CD8-positive, alpha-beta memory T cell (primary cell): Measurements from ENCODE around the gene COQ10A. TPM values are rescaled to one million over a fixed set of nuclear protein-coding genes. Genes with fewer than 3 reads are reported as not detected.

Experiments
- CTCF ChIA-PET: fragments of 350-600 bp; sonication (Branson Sonifier 250); formaldehyde crosslinking; loops from one replicate; lab custom pipeline; 2021; ENCODE audit warnings: antibody characterized with exemption; lab: Charles Lee
- POLR2A ChIA-PET: fragments of 350-600 bp; sonication (Branson Sonifier 250); formaldehyde crosslinking; loops from one replicate; lab custom pipeline; 2021; ENCODE audit warnings: antibody characterized with exemption; lab: Charles Lee
- DNase-seq, 5 donors: peaks; one replicate each; pipeline versions ENCODE4 v3.0.0 to v3.0.0-alpha.2; 2020 to 2022; ENCODE audit warnings: mixed read lengths in 1 of 5
- H3K27ac ChIP-seq: one replicate; pipeline ENCODE4 v1.7.0; 2013; ENCODE audit warnings: low read depth, mild to moderate bottlenecking, low read length, moderate library complexity
- H3K27me3 ChIP-seq: 2 replicates; pipeline ENCODE4 v1.7.0; 2013; ENCODE audit warnings: low read length, mild to moderate bottlenecking; ENCODE audit not compliant: insufficient read depth, poor library complexity, severe bottlenecking
- H3K36me3 ChIP-seq: 2 replicates; pipeline ENCODE4 v1.7.0; 2013; ENCODE audit warnings: mild to moderate bottlenecking, low read length, moderate library complexity; ENCODE audit not compliant: insufficient read depth
- H3K4me1 ChIP-seq: 2 replicates; pipeline ENCODE4 v1.7.0; 2013; ENCODE audit warnings: mild to moderate bottlenecking, low read length, moderate library complexity; ENCODE audit not compliant: insufficient read depth
- H3K4me3 ChIP-seq: 2 replicates; pipeline ENCODE4 v1.7.0; 2013; ENCODE audit warnings: mild to moderate bottlenecking, low read length
- H3K9me3 ChIP-seq: 2 replicates; pipeline ENCODE4 v1.7.0; 2013; ENCODE audit warnings: mild to moderate bottlenecking, low read length
- H3K27ac Mint-ChIP-seq, 8 donors: one replicate each; pipeline ENCODE4 v1.8.0; 2020 to 2021; ENCODE audit warnings: mixed read lengths in 8 of 8, mild to moderate bottlenecking in 6 of 8, inconsistent platforms in 3 of 8, moderate library complexity in 3 of 8
- H3K27me3 Mint-ChIP-seq, 2 donors: one replicate each; pipeline ENCODE4 v1.8.0; 2020 to 2021; ENCODE audit warnings: mixed read lengths in 2 of 2, mild to moderate bottlenecking in 1 of 2, moderate library complexity in 1 of 2
- H3K36me3 Mint-ChIP-seq, 3 donors: one replicate each; pipeline ENCODE4 v1.8.0; 2020 to 2021; ENCODE audit warnings: mixed read lengths in 3 of 3, inconsistent platforms in 1 of 3, mild to moderate bottlenecking in 1 of 3
- H3K4me1 Mint-ChIP-seq, 3 donors: one replicate each; pipeline ENCODE4 v1.8.0; 2020 to 2021; ENCODE audit warnings: mixed read lengths in 3 of 3, inconsistent platforms in 1 of 3, mild to moderate bottlenecking in 1 of 3
- H3K4me3 Mint-ChIP-seq, 7 donors: one replicate each; pipeline ENCODE4 v1.8.0; 2020 to 2021; ENCODE audit warnings: mixed read lengths in 7 of 7, mild to moderate bottlenecking in 6 of 7, moderate library complexity in 4 of 7, inconsistent platforms in 2 of 7
- H3K9me3 Mint-ChIP-seq, 5 donors: one replicate each; pipeline ENCODE4 v1.8.0; 2020 to 2022; ENCODE audit warnings: mixed read lengths in 5 of 5, mild to moderate bottlenecking in 3 of 5, moderate library complexity in 2 of 5, inconsistent platforms in 1 of 5
- polyA plus RNA-seq: library from polyadenylated mRNA; unstranded; fragments of 300-500 nt; fragmentation: Illumina TruSeq; gene quantifications from one replicate; pipeline ENCODE4 v1.2.3, GENCODE V29; 2021
- total RNA-seq, 2 experiments: library from RNA; stranded (reverse); gene quantifications; one replicate each; pipeline ENCODE4 v1.2.3, GENCODE V29; 2021

COQ10A gene
- total and polyA plus RNA-seq, 3 experiments from 2014 or later = 14.2 to 14.4 (median 14.3) TPM

DNA sequence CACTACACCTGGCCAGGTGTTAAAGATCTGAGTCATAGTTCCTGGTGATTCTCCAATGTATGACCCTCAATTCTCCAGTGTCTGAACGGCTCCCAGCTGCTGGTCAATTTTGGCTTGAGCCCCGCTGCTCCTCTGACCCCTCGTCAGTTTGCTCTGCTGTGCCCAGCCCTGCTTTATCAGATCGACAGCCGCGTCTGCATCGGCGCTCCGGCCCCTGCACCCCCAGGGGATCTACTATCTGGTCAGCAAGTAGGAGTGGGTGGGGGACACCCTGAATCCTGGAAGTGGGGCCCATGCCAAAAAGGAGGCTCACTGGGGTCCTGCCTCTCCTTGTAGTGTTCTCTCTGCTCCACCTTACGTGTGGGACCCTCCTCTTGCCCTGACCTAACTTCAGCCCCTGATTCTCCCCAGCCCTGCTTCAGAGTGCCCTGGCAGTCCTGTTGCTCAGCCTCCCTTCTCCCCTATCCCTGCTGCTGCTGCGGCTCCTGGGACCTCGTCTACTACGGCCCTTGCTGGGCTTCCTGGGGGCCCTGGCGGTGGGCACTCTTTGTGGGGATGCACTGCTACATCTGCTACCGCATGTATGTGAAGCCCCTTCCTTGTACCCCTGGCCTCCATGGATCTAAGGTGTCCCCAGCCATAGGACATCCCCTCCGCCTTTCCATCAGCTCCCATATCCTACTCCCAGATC is 31.9 kb upstream of the COQ10A start:
- no peak overlapping the region for H3K4me3 ChIP-seq
- POLR2A ChIA-PET = interaction anchor here (1.1 kb wide), 1 partner anchor 22 kb away, joined by 3 read pairs; no protein-coding TSS in a partner anchor
- DNase-seq = no peak
- no peaks in the 10 kb centered on the region for H3K27me3 ChIP-seq
- Mint-ChIP-seq H3K36me3 (peaks cover 0 to 18% (median 0%) of the 10 kb centered on the region in 3 donors), H3K4me1 (no peaks in the 10 kb centered on the region), H3K9me3 (no peaks in the 10 kb centered on the region), H3K27me3 (no peaks in the 10 kb centered on the region), H3K27ac (no peak overlapping the region), H3K4me3 (no peak overlapping the region)
- no peaks in the 10 kb centered on the region for H3K4me1 ChIP-seq
- CTCF ChIA-PET = interaction anchor here (1.5 to 2.0 kb wide), 2 partner anchors 13 to 22 kb away, joined by 3 to 9 read pairs; partner anchors contain the start of gene RNF41
- no peaks in the 10 kb centered on the region for H3K36me3 ChIP-seq
- H3K27ac ChIP-seq = no peak overlapping the region
- no peaks in the 10 kb centered on the region for H3K9me3 ChIP-seq

DNA sequence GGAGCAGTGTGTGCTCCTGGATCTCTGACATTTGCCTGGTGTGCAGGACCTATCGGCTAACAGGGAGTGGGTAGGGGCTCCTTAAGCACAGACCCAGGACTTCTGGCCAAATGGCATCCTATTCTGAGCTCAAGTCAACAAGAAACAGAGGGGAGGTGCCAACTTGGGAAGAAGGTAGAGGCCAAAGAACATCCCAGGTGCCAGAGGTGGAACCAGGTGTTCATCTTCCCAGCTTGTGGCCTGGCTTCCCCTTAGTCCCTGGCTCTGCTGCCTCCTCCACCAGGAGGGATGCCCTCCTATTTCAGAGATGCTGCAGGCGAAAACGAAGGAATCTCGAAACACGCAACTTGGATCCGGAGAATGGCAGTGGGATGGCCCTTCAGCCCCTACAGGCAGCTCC is 30.7 kb upstream of the COQ10A start:
- CTCF ChIA-PET = no interaction called here
- no peaks in the 10 kb centered on the region for H3K4me1 ChIP-seq
- no peak overlapping the region for H3K4me3 Mint-ChIP-seq

DNA sequence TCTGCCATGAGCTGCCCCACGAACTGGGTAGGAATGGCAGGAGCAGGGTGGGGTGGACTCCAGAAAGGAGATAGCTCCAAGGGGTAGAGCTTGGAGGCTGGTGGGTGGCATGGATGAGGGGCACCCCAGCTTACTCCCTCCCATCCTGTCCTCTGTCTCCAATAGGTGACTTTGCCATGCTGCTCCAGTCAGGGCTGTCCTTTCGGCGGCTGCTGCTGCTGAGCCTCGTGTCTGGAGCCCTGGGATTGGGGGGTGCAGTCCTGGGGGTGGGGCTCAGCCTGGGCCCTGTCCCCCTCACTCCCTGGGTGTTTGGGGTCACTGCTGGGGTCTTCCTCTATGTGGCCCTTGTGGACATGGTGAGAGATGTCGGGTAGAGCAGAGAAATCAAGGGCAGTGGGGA is 29.8 kb upstream of the COQ10A start:
- H3K27me3 ChIP-seq = no peaks in the 10 kb centered on the region
- no peak for DNase-seq
- H3K9me3 ChIP-seq = no peaks in the 10 kb centered on the region
- H3K4me3 ChIP-seq = no peak overlapping the region
- POLR2A ChIA-PET = interaction anchor here (0.6 kb wide), 1 partner anchor 182 kb away, joined by 6 read pairs; no protein-coding TSS in a partner anchor
- H3K27ac ChIP-seq = no peak overlapping the region
- Mint-ChIP-seq H3K27me3 (no peaks in the 10 kb centered on the region), H3K4me1 (no peaks in the 10 kb centered on the region), H3K4me3 (no peak overlapping the region), H3K27ac (peak overlapping the region in 1 of 8 donors; percentile 54), H3K36me3 (peaks cover 0 to 38% (median 1%) of the 10 kb centered on the region in 3 donors), H3K9me3 (no peaks in the 10 kb centered on the region)
- H3K4me1 ChIP-seq = no peaks in the 10 kb centered on the region
- CTCF ChIA-PET = interaction anchor here (1.0 to 1.3 kb wide), 2 partner anchors 15 to 22 kb away, joined by 3 to 4 read pairs; partner anchors contain the start of gene ANKRD52
- peaks cover 7% of the 10 kb centered on the region for H3K36me3 ChIP-seq

More for the DNA sequence above, 30.7 kb upstream of the COQ10A start:
- POLR2A ChIA-PET = interaction anchor here (0.6 kb wide), 2 partner anchors 181 to 442 kb away, joined by 6 to 7 read pairs; no protein-coding TSS in a partner anchor
- Histone ChIP-seq H3K27me3 (no peaks in the 10 kb centered on the region), H3K27ac (no peak overlapping the region), H3K36me3 (no peaks in the 10 kb centered on the region), H3K4me3 (no peak overlapping the region), H3K9me3 (no peaks in the 10 kb centered on the region)
- H3K9me3 Mint-ChIP-seq = no peaks in the 10 kb centered on the region
- H3K36me3 Mint-ChIP-seq = peaks cover 0 to 29% (median 0%) of the 10 kb centered on the region in 3 donors
- H3K27me3 Mint-ChIP-seq = no peaks in the 10 kb centered on the region
- DNase-seq = no peak
- H3K4me1 Mint-ChIP-seq = no peaks in the 10 kb centered on the region
- no peak overlapping the region for H3K27ac Mint-ChIP-seq

- no peaks in the 10 kb centered on the region for H3K4me1 Mint-ChIP-seq
- H3K4me3 Mint-ChIP-seq = no peak overlapping the region
- H3K9me3 Mint-ChIP-seq = no peaks in the 10 kb centered on the region
- CTCF ChIA-PET = interaction anchor here (1.3 kb wide), 1 partner anchor 15 kb away, joined by 3 read pairs; no protein-coding TSS in a partner anchor
- no peaks in the 10 kb centered on the region for H3K4me1 ChIP-seq
- H3K27me3 Mint-ChIP-seq = no peaks in the 10 kb centered on the region
- H3K4me3 ChIP-seq = no peak overlapping the region
- H3K9me3 ChIP-seq = no peaks in the 10 kb centered on the region
- peaks cover 10% of the 10 kb centered on the region for H3K36me3 ChIP-seq
- H3K36me3 Mint-ChIP-seq = peaks cover 0 to 43% (median 1%) of the 10 kb centered on the region in 3 donors
- POLR2A ChIA-PET = no interaction called here
- no peak overlapping the region for H3K27ac ChIP-seq
- H3K27me3 ChIP-seq = no peaks in the 10 kb centered on the region
- H3K27ac Mint-ChIP-seq = peak overlapping the region in 1 of 8 donors; percentile 58
- no peak for DNase-seq
These were observed 29.2 kb upstream of the COQ10A start for GRCh38 chr12:56237552-56237951.

DNA sequence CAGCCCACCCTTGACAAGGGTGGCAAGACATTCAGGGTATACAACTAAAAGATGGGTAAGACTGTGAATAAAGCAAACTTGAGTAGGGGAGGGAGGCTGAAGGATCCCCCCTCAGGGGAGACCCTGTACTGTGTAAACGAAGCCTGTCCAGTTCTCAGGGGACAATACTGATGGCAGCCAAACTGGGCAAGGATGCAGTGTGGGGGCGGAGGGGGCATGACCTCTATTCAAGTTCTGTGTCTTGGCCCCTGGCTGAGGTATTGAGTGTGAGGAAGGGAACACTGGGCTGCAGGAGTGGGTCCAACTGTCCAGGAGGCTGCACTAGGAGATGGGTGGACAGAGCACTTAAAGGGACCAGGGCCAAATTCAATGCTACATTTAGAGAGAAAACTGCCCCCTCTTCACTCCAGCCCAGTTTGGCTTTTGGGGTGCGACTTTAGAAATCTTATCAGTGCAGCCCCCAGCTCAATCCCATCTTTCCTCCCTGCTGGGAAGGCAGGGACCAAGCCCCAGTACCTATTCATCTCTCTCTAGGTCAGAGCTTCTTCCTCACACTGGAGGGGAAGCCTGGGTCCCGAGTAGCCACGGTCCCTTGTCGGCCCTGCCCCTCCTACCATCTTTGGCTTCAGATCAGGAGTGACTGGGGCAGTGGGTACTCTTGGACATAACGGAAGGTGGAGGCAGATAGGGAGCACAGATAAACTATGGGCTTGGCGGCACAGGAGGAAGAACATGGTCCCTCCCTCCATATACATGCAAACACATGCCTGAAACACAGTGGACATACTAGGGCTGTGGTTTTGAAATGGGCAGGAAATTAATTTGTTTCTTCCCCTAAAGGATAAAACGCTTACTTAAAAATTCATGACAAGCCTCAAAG is 25.1 kb upstream of the COQ10A start:
- ChIA-PET CTCF (no interaction called here), POLR2A (no interaction called here)
- no peak overlapping the region for H3K27ac ChIP-seq
- no peaks in the 10 kb centered on the region for H3K27me3 ChIP-seq
- peaks cover 40% of the 10 kb centered on the region for H3K36me3 ChIP-seq
- H3K4me3 ChIP-seq = no peak overlapping the region
- Mint-ChIP-seq H3K27ac (peak overlapping the region in 4 of 8 donors; percentile 14 to 89 (median 30)), H3K27me3 (no peaks in the 10 kb centered on the region), H3K4me3 (no peak overlapping the region), H3K9me3 (no peaks in the 10 kb centered on the region), H3K36me3 (peaks cover 0 to 75% (median 6%) of the 10 kb centered on the region in 3 donors), H3K4me1 (no peaks in the 10 kb centered on the region)
- no peaks in the 10 kb centered on the region for H3K9me3 ChIP-seq
- H3K4me1 ChIP-seq = no peaks in the 10 kb centered on the region
- no peak for DNase-seq

GRCh38 chr12:56242986-56243385 is 23.8 kb upstream of the COQ10A start:
- H3K36me3 ChIP-seq = peaks cover 48% of the 10 kb centered on the region
- no peak for DNase-seq
- CTCF ChIA-PET = no interaction called here

DNA sequence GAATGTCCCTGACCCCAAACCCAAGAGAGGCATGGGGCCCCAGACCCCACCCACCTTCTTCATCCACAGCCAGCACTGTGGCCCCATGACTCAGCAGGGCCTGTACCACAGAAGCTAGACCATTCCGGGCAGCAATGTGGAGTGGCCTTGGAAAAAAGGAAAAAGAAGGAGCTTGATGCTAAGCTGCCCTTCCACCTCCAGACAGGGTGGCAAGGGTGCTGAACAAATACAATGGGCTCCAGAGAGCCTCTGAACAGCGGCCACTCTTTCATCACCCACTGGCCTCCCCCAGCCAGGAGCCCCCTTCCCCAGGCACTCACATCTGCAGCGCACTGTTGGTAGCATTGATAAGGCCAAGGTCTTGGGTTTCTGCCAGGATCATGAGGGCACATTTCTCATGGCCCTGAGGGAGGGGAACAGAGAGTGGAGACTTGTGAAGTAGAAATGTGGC is 23.0 kb upstream of the COQ10A start:
- H3K36me3 ChIP-seq = peaks cover 56% of the 10 kb centered on the region
- Mint-ChIP-seq H3K9me3 (no peaks in the 10 kb centered on the region), H3K27me3 (no peaks in the 10 kb centered on the region), H3K4me3 (no peak overlapping the region), H3K27ac (no peak overlapping the region), H3K4me1 (no peaks in the 10 kb centered on the region), H3K36me3 (peaks cover 0 to 86% (median 6%) of the 10 kb centered on the region in 3 donors)
- no peaks in the 10 kb centered on the region for H3K27me3 ChIP-seq
- CTCF ChIA-PET = no interaction called here
- H3K9me3 ChIP-seq = no peaks in the 10 kb centered on the region
- H3K4me3 ChIP-seq = no peak overlapping the region
- no peaks in the 10 kb centered on the region for H3K4me1 ChIP-seq
- no peak for DNase-seq
- H3K27ac ChIP-seq = no peak overlapping the region
- POLR2A ChIA-PET = interaction anchor here (0.6 kb wide), 1 partner anchor 67 kb away, joined by 3 read pairs; no protein-coding TSS in a partner anchor

More at GRCh38 chr12:56242986-56243385, 23.8 kb upstream of the COQ10A start:
- H3K36me3 Mint-ChIP-seq = peaks cover 0 to 82% (median 6%) of the 10 kb centered on the region in 3 donors
- no peak overlapping the region for H3K27ac Mint-ChIP-seq
- H3K4me1 ChIP-seq = no peaks in the 10 kb centered on the region
- no peak overlapping the region for H3K4me3 Mint-ChIP-seq
- no peaks in the 10 kb centered on the region for H3K9me3 ChIP-seq
- H3K4me3 ChIP-seq = no peak overlapping the region
- no peaks in the 10 kb centered on the region for H3K27me3 Mint-ChIP-seq
- no peak overlapping the region for H3K27ac ChIP-seq
- H3K9me3 Mint-ChIP-seq = no peaks in the 10 kb centered on the region
- no peaks in the 10 kb centered on the region for H3K27me3 ChIP-seq
- H3K4me1 Mint-ChIP-seq = no peaks in the 10 kb centered on the region
- POLR2A ChIA-PET = no interaction called here
